ENCODE measurements around the gene SIVA1.
A peak's percentile ranks its signal among the peaks of the same experiment; 100 is the strongest.

The SIVA1 gene

GRCh38 chr14:104752735-104753527 is at the start of gene SIVA1:
Gene SIVA1 (plus strand): TSS chr14:104753147. CDS start chr14:104753202, 55 bp downstream.
- DNase-seq (ENCODE audit: low read depth in 3 of 3): peak; percentile 99 to 100 (median 100)

- DNase-seq (ENCODE audit: low read depth in 3 of 3): no peak
Measured at GRCh38 chr14:104703269-104703668, 49.7 kb upstream of the SIVA1 start.

- DNase-seq (ENCODE audit: low read depth in 3 of 3): no peak
Measured at GRCh38 chr14:104704252-104704651, 48.7 kb upstream of the SIVA1 start.

- DNase-seq (ENCODE audit: low read depth in 3 of 3): no peak
Measured at GRCh38 chr14:104705340-104706047, 47.5 kb upstream of the SIVA1 start.

- DNase-seq (ENCODE audit: low read depth in 3 of 3): no peak
Measured at GRCh38 chr14:104706733-104707607, 46.0 kb upstream of the SIVA1 start.

- DNase-seq (ENCODE audit: low read depth in 3 of 3): no peak
Measured at GRCh38 chr14:104707608-104708595, 45.0 kb upstream of the SIVA1 start.

- DNase-seq (ENCODE audit: low read depth in 3 of 3): peak; percentile 25 to 58 (median 56)
Measured at GRCh38 chr14:104708606-104709268, 44.2 kb upstream of the SIVA1 start.

- DNase-seq (ENCODE audit: low read depth in 3 of 3): no peak
Measured at GRCh38 chr14:104709387-104710039, 43.4 kb upstream of the SIVA1 start.

- no peak for DNase-seq (ENCODE audit: low read depth in 3 of 3)
Measured at GRCh38 chr14:104710071-104710735, 42.7 kb upstream of the SIVA1 start.

- DNase-seq (ENCODE audit: low read depth in 3 of 3): no peak
Measured at GRCh38 chr14:104712881-104713734, 39.8 kb upstream of the SIVA1 start.

GRCh38 chr14:104714066-104714465 is 38.9 kb upstream of the SIVA1 start:
- DNase-seq (ENCODE audit: low read depth in 3 of 3): no peak

- DNase-seq (ENCODE audit: low read depth in 3 of 3): no peak
Measured at GRCh38 chr14:104714681-104715080, 38.3 kb upstream of the SIVA1 start.

- DNase-seq (ENCODE audit: low read depth in 3 of 3): no peak
Measured at GRCh38 chr14:104715416-104715815, 37.5 kb upstream of the SIVA1 start.

GRCh38 chr14:104715871-104716270 is 37.1 kb upstream of the SIVA1 start:
- DNase-seq (ENCODE audit: low read depth in 3 of 3): no peak

- no peak for DNase-seq (ENCODE audit: low read depth in 3 of 3)
Measured at GRCh38 chr14:104717137-104717536, 35.8 kb upstream of the SIVA1 start.

- DNase-seq (ENCODE audit: low read depth in 3 of 3): no peak
Measured at GRCh38 chr14:104717646-104718045, 35.3 kb upstream of the SIVA1 start.

- no peak for DNase-seq (ENCODE audit: low read depth in 3 of 3)
Measured at GRCh38 chr14:104718147-104718546, 34.8 kb upstream of the SIVA1 start.

- no peak for DNase-seq (ENCODE audit: low read depth in 3 of 3)
Measured at GRCh38 chr14:104718871-104719270, 34.1 kb upstream of the SIVA1 start.
